GM18499 (cell line): ENCODE data around the gene CMTM7.
A peak's percentile ranks its signal among the peaks of the same experiment; 100 is the strongest.

Experiments used
- ATAC-seq: cut with Tn5 transposase; IDR thresholded peaks from one replicate; pipeline ENCODE4 v1.9.1; 2021; ENCODE audit warnings: moderate number of reproducible peaks; ENCODE audit not compliant: insufficient read depth, unreplicated experiment

The CMTM7 gene

GRCh38 chr3:32411442-32411841 lies 19.8 kb downstream of the CMTM7 start:
- no peak for ATAC-seq

- no peak for ATAC-seq
Observed at GRCh38 chr3:32412887-32413286, 21.2 kb downstream of the CMTM7 start.

GRCh38 chr3:32413845-32414521 lies 22.3 kb downstream of the CMTM7 start:
- no peak for ATAC-seq

GRCh38 chr3:32414522-32415202 lies 23.0 kb downstream of the CMTM7 start:
- ATAC-seq = no peak

GRCh38 chr3:32419742-32420125 lies 28.1 kb downstream of the CMTM7 start:
- ATAC-seq = no peak

- peak; percentile 87 for ATAC-seq
Observed at GRCh38 chr3:32420126-32421038, 28.7 kb downstream of the CMTM7 start.

GRCh38 chr3:32421185-32421584 lies 29.5 kb downstream of the CMTM7 start:
- no peak for ATAC-seq

GRCh38 chr3:32421991-32422859 lies 30.6 kb downstream of the CMTM7 start:
- no peak for ATAC-seq

GRCh38 chr3:32422943-32423342 lies 31.3 kb downstream of the CMTM7 start:
- ATAC-seq = no peak

GRCh38 chr3:32423534-32423933 lies 31.9 kb downstream of the CMTM7 start:
- no peak for ATAC-seq

GRCh38 chr3:32423956-32424557 lies 32.4 kb downstream of the CMTM7 start:
- ATAC-seq = no peak

GRCh38 chr3:32424581-32425250 lies 33.1 kb downstream of the CMTM7 start:
- no peak for ATAC-seq

GRCh38 chr3:32428092-32429068 lies 36.7 kb downstream of the CMTM7 start:
- ATAC-seq = peak; percentile 71

- ATAC-seq = no peak
Observed at GRCh38 chr3:32430900-32431299, 39.2 kb downstream of the CMTM7 start.

- ATAC-seq = no peak
Observed at GRCh38 chr3:32431481-32431880, 39.8 kb downstream of the CMTM7 start.

GRCh38 chr3:32432045-32432710 lies 40.5 kb downstream of the CMTM7 start:
- ATAC-seq = no peak

GRCh38 chr3:32432711-32433530 lies 41.3 kb downstream of the CMTM7 start:
- no peak for ATAC-seq
